SU-DHL-6 (cell line): ENCODE measurements around the gene KLF11.

Experiments used
- H2AFZ ChIP-seq: fragments of 200-600 bp; sonication (generic); 2 replicates; pipeline ENCODE4 v1.6.1; 2014; ENCODE audit warnings: low read depth, mild to moderate bottlenecking, moderate library complexity, mixed read lengths, antibody characterized with exemption, low read length; ENCODE audit not compliant: severe bottlenecking
- H3F3A ChIP-seq: fragments of 200-600 bp; shearing (Covaris generic); 2 replicates; pipeline ENCODE4 v1.6.0; 2016; ENCODE audit warnings: antibody characterized with exemption, mild to moderate bottlenecking; ENCODE audit not compliant: insufficient read depth
- H3K27ac ChIP-seq: fragments of 200-600 bp; sonication (generic); 2 replicates; pipeline ENCODE4 v1.5.1; 2016; ENCODE audit warnings: low read depth, mild to moderate bottlenecking, low read length, moderate library complexity, mixed read lengths
- H3K27me3 ChIP-seq: fragments of 200-600 bp; sonication (generic), shearing (Covaris generic); 2 replicates; pipeline ENCODE4 v1.6.0; 2014; ENCODE audit warnings: mild to moderate bottlenecking, low read length
- H3K36me3 ChIP-seq: fragments of 200-600 bp; sonication (generic); 2 replicates; pipeline ENCODE4 v1.6.1; 2014; ENCODE audit warnings: mild to moderate bottlenecking, low read length, mixed read lengths
- H3K4me2 ChIP-seq: fragments of 300-600, 200-600 bp; shearing (Covaris generic), sonication (generic); 2 replicates; pipeline ENCODE4 v1.6.0; 2014; ENCODE audit warnings: low read length, low read depth, mild to moderate bottlenecking; ENCODE audit not compliant: poor library complexity, severe bottlenecking
- H3K4me3 ChIP-seq: fragments of 200-600 bp; sonication (generic); 2 replicates; pipeline ENCODE4 v1.5.1; 2014; ENCODE audit warnings: antibody characterized with exemption, low read length, mild to moderate bottlenecking, mixed read lengths; ENCODE audit not compliant: insufficient read depth, poor library complexity, severe bottlenecking
- H3K79me2 ChIP-seq: fragments of 200-600 bp; sonication (generic); 2 replicates; pipeline ENCODE4 v1.6.1; 2014; ENCODE audit warnings: mild to moderate bottlenecking, low read length, moderate library complexity; ENCODE audit not compliant: insufficient read depth
- H3K9ac ChIP-seq: fragments of 200-600 bp; sonication (generic); 2 replicates; pipeline ENCODE4 v1.7.0; 2014; ENCODE audit warnings: mild to moderate bottlenecking, low read length
- H3K9me2 ChIP-seq: fragments of 200-600 bp; sonication (generic); replicated peaks from 2 replicates; pipeline ENCODE4 v1.6.1; 2014; ENCODE audit warnings: low read length; ENCODE audit not compliant: insufficient read depth
- H3K9me3 ChIP-seq: fragments of 200-600 bp; sonication (generic); 2 replicates; pipeline ENCODE4 v1.6.1; 2014; ENCODE audit warnings: low read length, mixed read lengths; ENCODE audit not compliant: insufficient read depth
- H4K20me1 ChIP-seq: fragments of 200-600 bp; sonication (generic); 2 replicates; pipeline ENCODE4 v1.6.1; 2014; ENCODE audit warnings: low read depth, mild to moderate bottlenecking, antibody characterized with exemption, low read length, moderate library complexity, mixed read lengths
- CTCF ChIP-seq: fragments of 200-600 bp; sonication (generic); IDR thresholded peaks from one replicate; pipeline ENCODE4 v1.5.1; 2017; ENCODE audit warnings: antibody characterized with exemption, mild to moderate bottlenecking, low read length, moderate library complexity; ENCODE audit not compliant: insufficient read depth, poor library complexity, severe bottlenecking
- EZH2phosphoT487 ChIP-seq: fragments of 200-600 bp; sonication (generic), shearing (Covaris generic); conservative IDR thresholded peaks from 2 replicates; pipeline ENCODE4 v1.6.1; 2018; ENCODE audit warnings: mild to moderate bottlenecking, antibody characterized with exemption, low read length, moderate library complexity, mixed read lengths

KLF11 gene

GRCh38 chr2:10046931-10047330 is 3.6 kb downstream of the KLF11 start:
- Histone ChIP-seq H4K20me1 (no peaks in the 10 kb centered on the region), H3K79me2 (no peaks in the 10 kb centered on the region), H3K4me3 (no peak overlapping the region), H3K9ac (no peak overlapping the region), H3K27me3 (no peaks in the 10 kb centered on the region), H3K36me3 (no peaks in the 10 kb centered on the region), H3K27ac (no peak overlapping the region), H3K9me3 (no peaks in the 10 kb centered on the region), H3K9me2 (no peaks in the 10 kb centered on the region), H3K4me2 (no peak overlapping the region), H2AFZ (no peak overlapping the region), H3F3A (no peaks in the 10 kb centered on the region)
- TF ChIP-seq EZH2phosphoT487 = no peak
- TF ChIP-seq CTCF = no peak

- Histone ChIP-seq H2AFZ (no peak overlapping the region), H3K9me3 (no peaks in the 10 kb centered on the region), H4K20me1 (no peaks in the 10 kb centered on the region), H3K4me2 (no peak overlapping the region), H3K9ac (no peak overlapping the region), H3K4me3 (no peak overlapping the region), H3K27ac (no peak overlapping the region), H3K79me2 (no peaks in the 10 kb centered on the region), H3K36me3 (no peaks in the 10 kb centered on the region), H3F3A (no peaks in the 10 kb centered on the region), H3K9me2 (no peaks in the 10 kb centered on the region), H3K27me3 (no peaks in the 10 kb centered on the region)
- TF ChIP-seq CTCF = no peak
- no peak for TF ChIP-seq EZH2phosphoT487
Measured at GRCh38 chr2:10047616-10048500, 4.5 kb downstream of the KLF11 start.

- TF ChIP-seq CTCF (peak; percentile 50), EZH2phosphoT487 (no peak)
Measured at GRCh38 chr2:10048501-10049171, 5.3 kb downstream of the KLF11 start.

More at GRCh38 chr2:10048501-10049171, 5.3 kb downstream of the KLF11 start:
- no peaks in the 10 kb centered on the region for H3K9me2 ChIP-seq
- H3K27ac ChIP-seq = no peak overlapping the region
- H3K4me2 ChIP-seq = no peak overlapping the region
- H2AFZ ChIP-seq = no peak overlapping the region
- H3K36me3 ChIP-seq = no peaks in the 10 kb centered on the region
- H3K4me3 ChIP-seq = no peak overlapping the region
- no peaks in the 10 kb centered on the region for H3K9me3 ChIP-seq
- H3K79me2 ChIP-seq = no peaks in the 10 kb centered on the region
- H4K20me1 ChIP-seq = no peaks in the 10 kb centered on the region
- H3K9ac ChIP-seq = no peak overlapping the region
- H3K27me3 ChIP-seq = no peaks in the 10 kb centered on the region
- no peaks in the 10 kb centered on the region for H3F3A ChIP-seq
